Activated naive CD8-positive, alpha-beta T cell treated with anti-CD3 and anti-CD28 coated beads for 36 hours (primary cell): Measurements from ENCODE around the gene SGCG. TPM values are rescaled to one million over a fixed set of nuclear protein-coding genes. Genes with fewer than 3 reads are reported as not detected.

Source experiments
- DNase-seq: peaks from one replicate; pipeline ENCODE4 v3.0.0; 2021
- H3K27ac Mint-ChIP-seq: one replicate; pipeline ENCODE4 v1.8.0; 2022; ENCODE audit warnings: mild to moderate bottlenecking, moderate library complexity, mixed read lengths
- H3K27me3 Mint-ChIP-seq: one replicate; pipeline ENCODE4 v1.8.0; 2022; ENCODE audit warnings: mild to moderate bottlenecking, mixed read lengths
- H3K36me3 Mint-ChIP-seq: one replicate; pipeline ENCODE4 v1.8.0; 2021; ENCODE audit warnings: mild to moderate bottlenecking, mixed read lengths
- H3K4me1 Mint-ChIP-seq: one replicate; pipeline ENCODE4 v1.8.0; 2021; ENCODE audit warnings: mixed read lengths
- H3K4me3 Mint-ChIP-seq: one replicate; pipeline ENCODE4 v1.8.0; 2022; ENCODE audit warnings: mild to moderate bottlenecking, moderate library complexity, mixed read lengths
- H3K9me3 Mint-ChIP-seq: one replicate; pipeline ENCODE4 v1.8.0; 2022; ENCODE audit warnings: mixed read lengths
- total RNA-seq, 2 experiments: library from RNA; stranded (reverse); gene quantifications; one replicate each; pipeline ENCODE4 v1.2.3, GENCODE V29; 2021

Gene SGCG
- total RNA-seq, 2 experiments from 2014 or later: not detected

GRCh38 chr13:23344931-23345595 is 164.3 kb downstream of the SGCG start:
- no peak overlapping the region for H3K27ac Mint-ChIP-seq
- no peaks in the 10 kb centered on the region for H3K27me3 Mint-ChIP-seq
- peaks cover 11% of the 10 kb centered on the region for H3K9me3 Mint-ChIP-seq
- H3K36me3 Mint-ChIP-seq: peaks cover 88% of the 10 kb centered on the region
- H3K4me3 Mint-ChIP-seq: no peak overlapping the region
- H3K4me1 Mint-ChIP-seq: peaks cover 6% of the 10 kb centered on the region
- no peak for DNase-seq

- H3K27me3 Mint-ChIP-seq: no peaks in the 10 kb centered on the region
- H3K4me3 Mint-ChIP-seq: no peak overlapping the region
- H3K9me3 Mint-ChIP-seq: peaks cover 5% of the 10 kb centered on the region
- H3K4me1 Mint-ChIP-seq: peaks cover 6% of the 10 kb centered on the region
- no peak for DNase-seq
- no peak overlapping the region for H3K27ac Mint-ChIP-seq
- H3K36me3 Mint-ChIP-seq: peaks cover 88% of the 10 kb centered on the region
These were observed 166.8 kb downstream of the SGCG start for GRCh38 chr13:23347601-23348000.

- Mint-ChIP-seq H3K27me3 (no peaks in the 10 kb centered on the region), H3K4me3 (no peak overlapping the region), H3K36me3 (peaks cover 88% of the 10 kb centered on the region), H3K9me3 (peaks cover 5% of the 10 kb centered on the region), H3K27ac (no peak overlapping the region), H3K4me1 (peaks cover 6% of the 10 kb centered on the region)
- no peak for DNase-seq
These were observed 167.7 kb downstream of the SGCG start for GRCh38 chr13:23348262-23349127.

GRCh38 chr13:23349161-23349897 is 168.6 kb downstream of the SGCG start:
- no peak for DNase-seq
- no peak overlapping the region for H3K4me3 Mint-ChIP-seq
- H3K36me3 Mint-ChIP-seq: peaks cover 81% of the 10 kb centered on the region
- H3K27ac Mint-ChIP-seq: no peak overlapping the region
- H3K9me3 Mint-ChIP-seq: peaks cover 5% of the 10 kb centered on the region
- H3K27me3 Mint-ChIP-seq: no peaks in the 10 kb centered on the region
- peaks cover 6% of the 10 kb centered on the region for H3K4me1 Mint-ChIP-seq

- H3K27ac Mint-ChIP-seq: no peak overlapping the region
- no peaks in the 10 kb centered on the region for H3K27me3 Mint-ChIP-seq
- peaks cover 5% of the 10 kb centered on the region for H3K9me3 Mint-ChIP-seq
- H3K4me1 Mint-ChIP-seq: peaks cover 8% of the 10 kb centered on the region
- H3K36me3 Mint-ChIP-seq: peaks cover 80% of the 10 kb centered on the region
- no peak for DNase-seq
- no peak overlapping the region for H3K4me3 Mint-ChIP-seq
These were observed 169.2 kb downstream of the SGCG start for GRCh38 chr13:23350009-23350408.

- Mint-ChIP-seq H3K27ac (no peak overlapping the region), H3K9me3 (peaks cover 2% of the 10 kb centered on the region)
These were observed 171.4 kb downstream of the SGCG start for GRCh38 chr13:23352161-23352560.

GRCh38 chr13:23354520-23354919 is 173.7 kb downstream of the SGCG start:
- peaks cover 55% of the 10 kb centered on the region for H3K36me3 Mint-ChIP-seq
- H3K9me3 Mint-ChIP-seq: no peaks in the 10 kb centered on the region
- no peak overlapping the region for H3K4me3 Mint-ChIP-seq
- no peaks in the 10 kb centered on the region for H3K27me3 Mint-ChIP-seq
- DNase-seq: no peak
- H3K4me1 Mint-ChIP-seq: peaks cover 4% of the 10 kb centered on the region
- no peak overlapping the region for H3K27ac Mint-ChIP-seq

More at GRCh38 chr13:23352161-23352560, 171.4 kb downstream of the SGCG start:
- H3K4me1 Mint-ChIP-seq: peaks cover 8% of the 10 kb centered on the region
- H3K4me3 Mint-ChIP-seq: no peak overlapping the region
- H3K36me3 Mint-ChIP-seq: peaks cover 75% of the 10 kb centered on the region
- no peaks in the 10 kb centered on the region for H3K27me3 Mint-ChIP-seq
- no peak for DNase-seq

- Mint-ChIP-seq H3K36me3 (peaks cover 43% of the 10 kb centered on the region), H3K9me3 (no peaks in the 10 kb centered on the region), H3K27me3 (no peaks in the 10 kb centered on the region)
These were observed 175.6 kb downstream of the SGCG start for GRCh38 chr13:23356368-23356767.

GRCh38 chr13:23357349-23357748 is 176.6 kb downstream of the SGCG start:
- H3K9me3 Mint-ChIP-seq: no peaks in the 10 kb centered on the region
- H3K4me3 Mint-ChIP-seq: no peak overlapping the region
- H3K27me3 Mint-ChIP-seq: no peaks in the 10 kb centered on the region
- H3K36me3 Mint-ChIP-seq: peaks cover 43% of the 10 kb centered on the region
- H3K27ac Mint-ChIP-seq: peak overlapping the region; percentile 17
- DNase-seq: no peak
- H3K4me1 Mint-ChIP-seq: peaks cover 4% of the 10 kb centered on the region

More at GRCh38 chr13:23356368-23356767, 175.6 kb downstream of the SGCG start:
- H3K27ac Mint-ChIP-seq: no peak overlapping the region
- no peak for DNase-seq
- H3K4me1 Mint-ChIP-seq: peaks cover 4% of the 10 kb centered on the region
- H3K4me3 Mint-ChIP-seq: no peak overlapping the region

GRCh38 chr13:23359882-23360281 is 179.1 kb downstream of the SGCG start:
- DNase-seq: no peak
- H3K4me3 Mint-ChIP-seq: no peak overlapping the region
- H3K27me3 Mint-ChIP-seq: no peaks in the 10 kb centered on the region
- H3K36me3 Mint-ChIP-seq: peaks cover 46% of the 10 kb centered on the region
- H3K4me1 Mint-ChIP-seq: peaks cover 2% of the 10 kb centered on the region
- H3K9me3 Mint-ChIP-seq: no peaks in the 10 kb centered on the region
- no peak overlapping the region for H3K27ac Mint-ChIP-seq

- no peak for DNase-seq
- no peaks in the 10 kb centered on the region for H3K4me1 Mint-ChIP-seq
- no peaks in the 10 kb centered on the region for H3K27me3 Mint-ChIP-seq
- H3K9me3 Mint-ChIP-seq: no peaks in the 10 kb centered on the region
- peaks cover 65% of the 10 kb centered on the region for H3K36me3 Mint-ChIP-seq
- H3K27ac Mint-ChIP-seq: no peak overlapping the region
- H3K4me3 Mint-ChIP-seq: no peak overlapping the region
These were observed 184.9 kb downstream of the SGCG start for GRCh38 chr13:23365652-23366051.

GRCh38 chr13:23367907-23368306 is 187.1 kb downstream of the SGCG start:
- Mint-ChIP-seq H3K27me3 (no peaks in the 10 kb centered on the region), H3K9me3 (no peaks in the 10 kb centered on the region), H3K36me3 (peaks cover 72% of the 10 kb centered on the region), H3K4me3 (no peak overlapping the region), H3K27ac (no peak overlapping the region), H3K4me1 (peaks cover 12% of the 10 kb centered on the region)
- DNase-seq: no peak

- Mint-ChIP-seq H3K9me3 (peaks cover 1% of the 10 kb centered on the region), H3K27ac (no peak overlapping the region), H3K4me1 (peaks cover 34% of the 10 kb centered on the region), H3K27me3 (no peaks in the 10 kb centered on the region), H3K36me3 (peaks cover 50% of the 10 kb centered on the region), H3K4me3 (peak overlapping the region; percentile 20)
- no peak for DNase-seq
These were observed 191.6 kb downstream of the SGCG start for GRCh38 chr13:23372264-23372906.
